ENCODE results near the gene FBRS.

Gene FBRS

DNA sequence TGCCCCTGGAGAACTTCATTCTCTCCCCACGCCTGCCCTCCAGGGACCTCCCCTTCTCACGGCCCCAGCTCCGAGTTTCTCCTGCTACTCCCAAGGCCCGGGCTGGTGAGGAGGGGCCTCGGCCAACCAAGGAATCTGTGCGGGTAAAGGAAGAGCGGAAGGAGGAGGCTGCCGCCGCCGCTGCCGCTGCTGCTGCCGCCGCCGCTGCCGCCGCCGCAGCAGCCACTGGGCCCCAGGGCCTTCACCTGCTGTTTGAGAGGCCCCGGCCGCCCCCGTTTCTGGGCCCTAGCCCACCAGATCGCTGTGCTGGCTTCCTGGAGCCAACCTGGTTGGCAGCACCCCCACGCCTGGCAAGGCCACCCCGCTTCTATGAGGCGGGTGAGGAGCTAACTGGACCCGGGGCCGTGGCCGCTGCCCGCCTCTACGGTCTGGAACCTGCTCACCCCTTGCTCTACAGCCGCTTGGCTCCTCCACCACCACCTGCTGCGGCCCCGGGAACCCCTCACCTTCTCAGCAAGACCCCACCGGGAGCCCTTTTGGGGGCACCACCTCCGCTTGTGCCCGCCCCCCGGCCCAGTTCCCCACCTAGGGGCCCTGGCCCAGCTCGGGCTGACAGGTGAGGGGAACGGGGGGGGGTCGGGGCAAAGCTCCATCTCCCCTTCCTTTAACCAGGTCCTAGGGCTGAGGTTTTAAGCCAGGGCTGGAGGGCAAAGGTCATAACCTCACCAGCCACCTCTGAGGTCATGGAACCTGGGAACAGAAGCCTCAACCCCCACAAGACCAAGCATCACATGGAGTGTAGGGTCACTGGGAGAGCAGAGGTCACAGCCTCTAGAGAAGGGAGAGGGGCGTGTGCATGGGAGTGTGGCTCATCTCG is 11.0 kb downstream of the FBRS start:
- no peak for DNase-seq (ENCODE audit: low spot score)
- in situ Hi-C loops (cut with MboI; ENCODE audit: low pct_unique_long_range_greater_than_20kb, low sequenced_read_pairs, unreplicated experiment): no loop called here
- TF ChIP-seq, protein P1, sequence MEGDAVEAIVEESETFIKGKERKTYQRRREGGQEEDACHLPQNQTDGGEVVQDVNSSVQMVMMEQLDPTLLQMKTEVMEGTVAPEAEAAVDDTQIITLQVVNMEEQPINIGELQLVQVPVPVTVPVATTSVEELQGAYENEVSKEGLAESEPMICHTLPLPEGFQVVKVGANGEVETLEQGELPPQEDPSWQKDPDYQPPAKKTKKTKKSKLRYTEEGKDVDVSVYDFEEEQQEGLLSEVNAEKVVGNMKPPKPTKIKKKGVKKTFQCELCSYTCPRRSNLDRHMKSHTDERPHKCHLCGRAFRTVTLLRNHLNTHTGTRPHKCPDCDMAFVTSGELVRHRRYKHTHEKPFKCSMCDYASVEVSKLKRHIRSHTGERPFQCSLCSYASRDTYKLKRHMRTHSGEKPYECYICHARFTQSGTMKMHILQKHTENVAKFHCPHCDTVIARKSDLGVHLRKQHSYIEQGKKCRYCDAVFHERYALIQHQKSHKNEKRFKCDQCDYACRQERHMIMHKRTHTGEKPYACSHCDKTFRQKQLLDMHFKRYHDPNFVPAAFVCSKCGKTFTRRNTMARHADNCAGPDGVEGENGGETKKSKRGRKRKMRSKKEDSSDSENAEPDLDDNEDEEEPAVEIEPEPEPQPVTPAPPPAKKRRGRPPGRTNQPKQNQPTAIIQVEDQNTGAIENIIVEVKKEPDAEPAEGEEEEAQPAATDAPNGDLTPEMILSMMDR (IDR thresholded peaks at IDR 0.05; ENCODE audit: extremely low read depth, insufficient read depth, missing control alignments): no peak

GRCh38 chr16:30669903-30670824 is 11.9 kb downstream of the FBRS start:
- no peak for DNase-seq (ENCODE audit: low spot score)
- in situ Hi-C loops (cut with MboI; ENCODE audit: low pct_unique_long_range_greater_than_20kb, low sequenced_read_pairs, unreplicated experiment): no loop called here
- TF ChIP-seq, protein P1 (IDR thresholded peaks at IDR 0.05; ENCODE audit: extremely low read depth, insufficient read depth, missing control alignments): peak; percentile 10

DNA sequence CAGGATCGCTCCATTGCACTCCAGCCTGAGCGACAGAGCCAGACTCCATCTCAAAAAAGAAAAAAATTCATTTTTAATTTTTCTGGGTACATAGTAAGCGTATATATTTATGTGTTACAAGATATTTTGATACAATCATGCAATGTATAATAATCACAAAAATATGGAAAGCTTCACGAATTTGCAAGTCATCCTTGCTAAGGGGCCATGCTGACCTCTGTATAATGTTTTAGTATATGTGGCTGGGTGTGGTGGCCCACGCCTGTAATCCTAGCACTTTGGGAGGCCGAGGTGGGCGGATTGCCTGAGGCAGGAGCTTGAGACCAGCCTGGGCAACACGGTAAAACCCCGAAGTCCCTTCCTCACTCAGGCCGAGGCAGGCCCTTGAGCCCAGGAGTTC is 16.9 kb downstream of the FBRS start:
- TF ChIP-seq, protein P1 (IDR thresholded peaks at IDR 0.05; ENCODE audit: extremely low read depth, insufficient read depth, missing control alignments): no peak
- no peak for DNase-seq (ENCODE audit: low spot score)
- in situ Hi-C loops (cut with MboI; ENCODE audit: low pct_unique_long_range_greater_than_20kb, low sequenced_read_pairs, unreplicated experiment): no loop called here

DNA sequence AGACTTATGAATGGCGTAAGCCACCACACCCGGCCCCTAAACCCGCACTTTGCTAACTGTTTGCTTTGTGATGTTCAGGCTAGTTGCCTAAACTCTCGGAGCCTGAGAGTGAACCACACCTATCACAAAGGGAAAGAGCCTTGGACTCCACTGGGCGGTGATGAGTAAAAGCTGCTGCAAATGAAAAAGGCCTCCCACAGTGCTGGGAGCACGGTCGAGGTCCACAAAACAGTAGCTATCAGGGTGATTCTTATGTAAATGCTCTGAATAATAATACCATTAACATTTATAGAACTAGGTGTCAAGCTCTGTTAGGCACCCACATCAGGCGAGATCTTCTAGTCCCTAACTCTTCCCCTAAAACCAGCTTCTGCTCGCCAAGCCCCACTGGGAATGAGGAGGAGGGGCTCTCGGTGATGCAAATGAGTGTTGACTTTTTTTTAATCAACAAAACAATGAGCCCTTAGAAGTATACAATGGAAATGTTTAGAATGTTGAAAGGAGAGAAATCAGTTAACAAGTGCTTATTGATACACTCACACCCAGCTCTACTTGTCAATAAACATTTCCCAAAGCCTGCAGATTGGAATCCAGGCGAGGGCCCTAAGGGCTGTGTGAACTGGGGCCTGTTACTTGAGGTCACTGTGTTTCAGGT is 19.8 kb downstream of the FBRS start:
- in situ Hi-C loops (cut with MboI; ENCODE audit: low pct_unique_long_range_greater_than_20kb, low sequenced_read_pairs, unreplicated experiment): no loop called here
- TF ChIP-seq, protein P1 (IDR thresholded peaks at IDR 0.05; ENCODE audit: extremely low read depth, insufficient read depth, missing control alignments): no peak
- no peak for DNase-seq (ENCODE audit: low spot score)

- TF ChIP-seq, protein P1 (IDR thresholded peaks at IDR 0.05; ENCODE audit: extremely low read depth, insufficient read depth, missing control alignments): no peak
- DNase-seq (ENCODE audit: low spot score): no peak
- in situ Hi-C loops (cut with MboI; ENCODE audit: low pct_unique_long_range_greater_than_20kb, low sequenced_read_pairs, unreplicated experiment): no loop called here
Measured at GRCh38 chr16:30678586-30678970, 20.3 kb downstream of the FBRS start.

DNA sequence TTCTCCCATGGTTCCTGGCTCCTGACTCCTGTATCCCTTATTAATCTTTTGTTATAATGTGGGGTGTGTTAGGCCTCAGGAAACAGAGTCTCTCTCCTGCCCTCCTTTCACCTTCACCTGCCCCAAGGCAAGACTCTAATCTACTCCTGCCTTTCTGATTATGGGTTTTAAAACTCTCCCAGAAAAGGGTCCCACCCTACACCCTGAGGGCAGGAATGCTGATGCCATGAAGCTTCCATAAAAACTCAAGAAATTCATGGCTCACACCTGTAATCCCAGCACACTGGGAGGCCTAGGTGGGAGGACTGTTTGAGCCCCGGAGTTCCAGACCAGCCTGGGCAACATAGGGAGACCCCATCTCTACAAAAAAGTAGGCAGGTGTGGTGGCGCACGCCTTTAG is 22.1 kb downstream of the FBRS start:
- in situ Hi-C loops (cut with MboI; ENCODE audit: low pct_unique_long_range_greater_than_20kb, low sequenced_read_pairs, unreplicated experiment): no loop called here
- TF ChIP-seq, protein P1 (IDR thresholded peaks at IDR 0.05; ENCODE audit: extremely low read depth, insufficient read depth, missing control alignments): no peak
- DNase-seq (ENCODE audit: low spot score): no peak

Data from GM13977 (cell line).